Measurements from ENCODE around the gene ADARB2.

GRCh38 chr10:1344846-1345245 lies 392.5 kb downstream of the ADARB2 start:
- no peak for TF ChIP-seq POLR2A (IDR thresholded peaks at IDR 0.05)
- TF ChIP-seq CTCF (IDR thresholded peaks at IDR 0.05) = no peak

Measured in Peyer's patch (tissue), 4 donors.